Measurements from ENCODE around the gene HOXA7.

Gene HOXA7

GRCh38 chr7:27104341-27105058, 52.0 kb downstream of the HOXA7 start:
- no peak for DNase-seq
